Activated naive CD8-positive, alpha-beta T cell treated with anti-CD3 and anti-CD28 coated beads, Interleukin-2, amount 10 ng/mL, durations not matched to agents 7 days and 5 days (primary cell): Measurements from ENCODE around the gene NFKBIE. TPM values are rescaled to one million over a fixed set of nuclear protein-coding genes. Genes with fewer than 3 reads are reported as not detected.

Source experiments
- ATAC-seq: fragments of 150-1000 bp; cut with Tn5 transposase; one replicate; pipeline ENCODE4 v1.10.0; 2021; ENCODE audit warnings: low read depth, moderate library complexity
- POLR2A ChIA-PET: fragments of 350-600 bp; sonication (Branson Sonifier 250); formaldehyde crosslinking; loops from one replicate; lab custom pipeline; 2021; ENCODE audit warnings: antibody characterized with exemption; lab: Charles Lee
- DNase-seq: peaks from one replicate; pipeline ENCODE4 v3.0.0; 2021
- H3K27ac Mint-ChIP-seq: one replicate; pipeline ENCODE4 v1.8.0; 2022; ENCODE audit warnings: mild to moderate bottlenecking, mixed read lengths
- H3K27me3 Mint-ChIP-seq: one replicate; pipeline ENCODE4 v1.8.0; 2022; ENCODE audit warnings: mild to moderate bottlenecking, moderate library complexity, mixed read lengths
- H3K36me3 Mint-ChIP-seq: one replicate; pipeline ENCODE4 v1.8.0; 2021; ENCODE audit warnings: mild to moderate bottlenecking, mixed read lengths
- H3K4me1 Mint-ChIP-seq: one replicate; pipeline ENCODE4 v1.8.0; 2021; ENCODE audit warnings: mixed read lengths
- H3K4me3 Mint-ChIP-seq: one replicate; pipeline ENCODE4 v1.8.0; 2022; ENCODE audit warnings: mild to moderate bottlenecking, moderate library complexity, mixed read lengths
- H3K9me3 Mint-ChIP-seq: one replicate; pipeline ENCODE4 v1.8.0; 2021; ENCODE audit warnings: mixed read lengths
- total RNA-seq, 2 experiments: library from RNA; stranded (reverse); gene quantifications; one replicate each; pipeline ENCODE4 v1.2.3, GENCODE V29; 2021

NFKBIE gene
- total RNA-seq, 2 experiments from 2014 or later = 14.0 to 14.3 TPM

DNA sequence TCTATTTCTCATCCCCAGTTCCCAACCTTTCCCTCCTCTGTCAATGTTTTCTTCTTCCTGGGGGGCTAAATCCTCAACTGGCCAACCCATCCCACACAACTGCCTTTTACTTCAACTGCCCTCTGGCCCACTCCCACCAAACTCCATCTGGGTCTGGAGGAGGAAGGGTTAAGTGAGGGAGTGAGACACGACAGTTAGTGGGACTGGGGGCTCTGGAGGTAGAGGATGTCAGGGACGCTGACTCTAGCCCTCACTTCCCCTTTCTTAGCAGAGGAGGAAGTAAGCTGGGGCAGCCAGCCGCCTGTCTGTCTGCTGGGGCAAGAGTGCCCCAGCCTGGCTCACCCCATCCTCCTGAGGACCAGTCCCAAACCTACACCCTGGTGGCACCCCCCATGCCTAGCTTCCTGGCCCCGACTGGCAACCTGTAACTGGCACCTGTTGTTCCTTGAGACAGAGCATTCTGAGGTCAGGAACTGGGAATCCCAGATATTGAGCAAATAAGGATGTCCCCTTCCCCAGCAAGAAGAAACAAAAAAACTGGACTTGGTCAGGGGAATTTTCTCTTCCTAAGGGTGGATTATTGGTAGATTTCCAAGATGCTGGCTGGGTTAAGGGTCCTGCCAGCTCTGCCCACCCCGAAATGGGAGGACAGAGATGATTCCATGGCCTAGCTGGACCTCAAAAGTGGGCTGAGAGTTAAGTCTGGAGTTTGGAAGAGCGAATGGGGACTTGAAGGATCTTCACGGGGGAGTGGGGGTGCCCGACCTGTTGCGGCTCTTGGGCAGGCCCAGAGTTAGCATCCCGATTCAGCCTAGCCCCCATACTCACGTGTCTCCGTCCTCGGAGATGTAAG lies 971 bp downstream of the NFKBIE start:
- H3K27me3 Mint-ChIP-seq = peaks cover 14% of the 10 kb centered on the region
- POLR2A ChIA-PET = interaction anchor here (0.6 to 4.7 kb wide), 5 partner anchors 9 to 48 kb away, joined by 3 to 30 read pairs (median 4); partner anchors contain the start of gene HSP90AB1
- peak overlapping the region; percentile 98 for H3K27ac Mint-ChIP-seq
- peak overlapping the region; percentile 99 for H3K4me3 Mint-ChIP-seq
- DNase-seq (peak; percentile 57), ATAC-seq (peak; percentile 33)
- peaks cover 11% of the 10 kb centered on the region for H3K36me3 Mint-ChIP-seq
- H3K4me1 Mint-ChIP-seq = peaks cover 48% of the 10 kb centered on the region
- H3K9me3 Mint-ChIP-seq = no peaks in the 10 kb centered on the region

DNA sequence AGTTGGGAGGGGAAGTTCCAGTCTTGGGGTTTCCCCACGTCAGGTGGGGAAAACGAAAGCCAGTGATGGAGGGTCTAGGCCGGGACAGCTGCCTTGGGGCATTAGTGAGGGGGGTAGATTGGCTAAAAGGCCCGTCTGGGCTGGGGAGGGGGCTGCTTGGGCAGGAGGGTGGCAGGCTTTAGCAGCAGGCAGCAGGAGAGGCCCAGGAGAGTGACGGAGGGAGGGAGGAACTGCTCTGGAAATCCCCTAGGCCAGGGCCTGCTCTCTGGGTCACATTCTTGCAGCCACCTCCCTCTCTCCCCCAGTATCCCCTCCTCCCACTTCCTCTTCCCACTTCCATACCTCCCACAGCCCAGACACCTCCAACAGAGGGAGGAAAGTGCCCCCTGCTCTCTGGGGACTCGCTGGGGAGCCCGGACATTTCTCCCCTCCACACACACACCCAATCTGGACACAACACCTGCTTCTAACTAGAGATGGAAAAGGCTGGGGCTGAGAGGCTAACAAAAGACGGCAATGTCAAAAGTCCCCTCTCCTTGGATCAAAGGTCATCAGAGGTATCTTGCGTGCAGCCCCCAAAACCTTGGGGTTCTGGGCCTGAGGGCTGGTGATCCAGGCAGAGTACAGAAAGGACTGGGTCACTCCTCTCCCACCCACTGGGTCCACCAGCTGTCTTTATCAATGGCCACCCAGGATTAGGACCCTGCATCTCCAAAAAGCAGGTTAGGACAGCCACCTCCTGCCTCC lies 1.8 kb downstream of the NFKBIE start:
- H3K36me3 Mint-ChIP-seq = peaks cover 16% of the 10 kb centered on the region
- peaks cover 51% of the 10 kb centered on the region for H3K4me1 Mint-ChIP-seq
- no peaks in the 10 kb centered on the region for H3K9me3 Mint-ChIP-seq
- ATAC-seq (peak; percentile 7), DNase-seq (no peak)
- POLR2A ChIA-PET = interaction anchor here (1.1 to 4.7 kb wide), 5 partner anchors 8 to 49 kb away, joined by 3 to 30 read pairs (median 23); partner anchors contain the start of gene HSP90AB1
- H3K27ac Mint-ChIP-seq = peak overlapping the region; percentile 98
- peaks cover 5% of the 10 kb centered on the region for H3K27me3 Mint-ChIP-seq
- H3K4me3 Mint-ChIP-seq = peak overlapping the region; percentile 99

DNA sequence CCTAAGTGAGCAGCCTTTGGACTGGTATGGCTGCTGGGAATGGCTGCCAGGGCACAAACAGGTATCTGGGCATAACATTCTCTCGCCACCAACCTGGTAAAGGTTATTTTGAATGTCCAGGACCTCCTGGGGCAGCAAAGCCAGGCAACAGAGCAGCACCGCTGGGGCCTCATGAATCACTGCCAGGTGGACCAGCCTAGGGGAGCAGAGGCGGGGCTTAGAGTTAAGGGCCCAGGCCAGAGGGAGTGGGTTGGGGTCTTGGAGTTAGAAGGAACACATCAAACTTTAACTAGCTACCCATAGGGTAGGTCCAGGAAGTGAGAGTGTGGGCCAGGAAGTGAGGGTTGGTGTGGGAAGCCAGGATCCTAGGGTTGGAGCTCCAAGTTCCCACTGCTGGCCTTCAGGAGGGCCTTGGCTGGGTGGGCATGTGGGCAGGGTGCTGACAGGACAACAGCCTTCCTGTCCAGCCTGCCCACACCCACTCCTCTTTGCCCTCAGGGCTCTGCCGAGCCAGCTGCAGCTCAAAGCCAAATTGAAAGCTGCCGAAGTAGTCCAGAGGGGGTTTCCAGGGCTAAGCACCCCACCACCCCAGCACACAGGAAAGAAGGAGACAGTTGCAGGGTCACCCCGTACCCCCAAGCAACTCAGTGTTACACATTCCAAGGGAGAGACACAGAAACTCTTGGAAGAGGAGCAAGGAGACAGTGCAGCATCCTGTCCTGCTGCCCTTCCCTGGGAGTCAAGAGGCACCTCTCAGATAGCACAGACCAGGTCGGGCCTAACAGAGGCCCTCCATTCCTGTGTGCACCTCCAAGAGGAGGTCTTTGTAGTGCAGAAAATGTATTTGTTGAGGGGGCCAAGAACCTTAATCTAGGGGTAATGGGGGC lies 2.6 kb downstream of the NFKBIE start:
- no peaks in the 10 kb centered on the region for H3K27me3 Mint-ChIP-seq
- peak overlapping the region; percentile 98 for H3K27ac Mint-ChIP-seq
- POLR2A ChIA-PET = interaction anchor here (1.4 to 4.7 kb wide), 3 partner anchors 7 to 17 kb away, joined by 6 to 28 read pairs (median 23); partner anchors contain the start of gene HSP90AB1
- H3K9me3 Mint-ChIP-seq = no peaks in the 10 kb centered on the region
- H3K36me3 Mint-ChIP-seq = peaks cover 21% of the 10 kb centered on the region
- peak overlapping the region; percentile 99 for H3K4me3 Mint-ChIP-seq
- DNase-seq (no peak), ATAC-seq (no peak)
- H3K4me1 Mint-ChIP-seq = peaks cover 56% of the 10 kb centered on the region

DNA sequence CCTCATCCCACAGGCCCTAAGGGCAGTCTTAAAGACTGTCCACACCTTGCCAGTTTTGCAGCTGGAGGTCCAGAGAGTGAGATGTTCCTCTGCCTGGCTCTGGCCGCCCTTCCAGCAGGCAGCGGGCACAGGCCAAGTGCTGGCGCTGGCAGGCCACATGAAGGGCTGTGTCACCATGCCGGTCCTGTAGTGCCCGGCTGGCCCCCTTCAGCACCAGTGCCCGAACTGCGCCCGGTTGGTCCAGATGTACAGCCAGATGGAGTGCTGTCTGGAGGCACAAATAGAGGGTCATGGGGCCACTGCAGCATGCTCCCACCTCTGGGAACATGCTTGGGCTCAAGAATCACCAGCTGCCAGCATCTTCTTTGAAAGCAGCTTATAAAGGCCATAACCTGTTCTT lies 3.8 kb downstream of the NFKBIE start:
- Mint-ChIP-seq H3K27me3 (no peaks in the 10 kb centered on the region), H3K9me3 (no peaks in the 10 kb centered on the region), H3K27ac (peak overlapping the region; percentile 98), H3K4me1 (peaks cover 52% of the 10 kb centered on the region), H3K36me3 (peaks cover 23% of the 10 kb centered on the region), H3K4me3 (no peak overlapping the region)
- POLR2A ChIA-PET = interaction anchor here (1.4 to 2.3 kb wide), 2 partner anchors 14 to 16 kb away, joined by 6 to 28 read pairs; partner anchors contain the start of gene HSP90AB1
- no peak for DNase-seq
- no peak for ATAC-seq

DNA sequence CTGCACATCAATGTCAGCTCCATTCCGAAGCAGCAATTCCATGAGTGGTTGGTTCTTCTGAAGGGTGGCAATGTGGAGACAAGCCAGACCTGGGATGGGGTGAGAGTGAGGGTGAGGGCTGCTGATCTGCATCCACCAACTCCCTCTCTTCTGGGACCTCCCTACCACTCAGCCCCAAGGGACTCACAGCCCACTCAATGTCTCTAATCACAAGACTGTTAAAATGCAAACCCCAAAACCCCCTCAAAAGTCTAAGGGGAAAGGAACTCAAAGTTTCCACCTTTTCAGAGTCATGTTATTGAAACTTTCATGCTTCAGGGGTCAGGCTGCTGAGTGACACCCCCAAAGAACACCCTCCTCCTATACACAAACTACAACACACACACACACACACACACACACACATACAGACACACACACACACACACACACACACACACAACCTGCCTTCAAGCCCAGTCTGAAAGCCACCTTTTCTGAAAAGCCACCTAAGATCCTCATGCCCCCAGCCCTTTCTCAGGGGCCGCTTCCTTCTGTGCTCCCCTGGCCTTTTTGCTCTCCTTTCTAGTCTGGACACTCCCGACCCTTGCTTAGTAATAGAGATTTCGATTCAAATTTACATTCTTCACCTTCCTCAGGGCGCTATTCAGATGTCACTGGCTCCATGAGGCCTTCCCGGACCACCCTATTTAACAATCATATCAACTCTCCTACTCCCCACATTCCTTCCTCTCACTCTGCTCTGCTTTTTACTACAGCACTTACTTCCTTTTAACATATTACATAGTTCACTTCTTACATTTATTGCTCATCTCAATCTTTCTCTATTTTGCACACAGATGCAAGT lies 4.7 kb downstream of the NFKBIE start:
- ATAC-seq (no peak), DNase-seq (no peak)
- Mint-ChIP-seq H3K27ac (peak overlapping the region; percentile 58), H3K27me3 (no peaks in the 10 kb centered on the region), H3K36me3 (peaks cover 26% of the 10 kb centered on the region), H3K4me1 (peaks cover 55% of the 10 kb centered on the region), H3K9me3 (no peaks in the 10 kb centered on the region), H3K4me3 (no peak overlapping the region)
- POLR2A ChIA-PET = interaction anchor here (1.3 to 2.3 kb wide), 2 partner anchors 13 to 14 kb away, joined by 4 to 28 read pairs; partner anchors contain the start of gene HSP90AB1

DNA sequence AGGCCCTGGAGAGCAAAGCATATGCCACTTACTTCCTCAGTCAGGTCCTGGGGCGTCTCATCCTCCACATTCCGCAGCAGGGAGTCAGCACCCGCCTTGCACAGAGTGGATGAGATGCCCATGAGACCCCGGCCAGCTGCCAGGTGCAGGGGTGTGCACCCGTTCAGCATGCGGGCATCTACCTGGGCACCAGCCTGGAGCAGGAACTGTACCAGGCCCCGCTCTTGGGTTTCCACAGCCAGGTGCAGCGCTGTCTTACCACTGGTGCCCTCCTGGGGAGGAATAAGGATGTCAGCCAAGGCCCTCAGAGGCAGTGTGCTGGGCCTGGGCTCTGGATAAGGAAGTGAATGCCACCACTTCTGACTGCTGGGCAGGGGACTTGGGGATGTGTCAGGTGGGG lies 5.3 kb downstream of the NFKBIE start:
- Mint-ChIP-seq H3K9me3 (no peaks in the 10 kb centered on the region), H3K27me3 (no peaks in the 10 kb centered on the region), H3K27ac (no peak overlapping the region), H3K4me3 (no peak overlapping the region), H3K4me1 (peaks cover 58% of the 10 kb centered on the region), H3K36me3 (peaks cover 26% of the 10 kb centered on the region)
- ATAC-seq = no peak
- POLR2A ChIA-PET = interaction anchor here (1.3 kb wide), 1 partner anchor 14 kb away, joined by 4 read pairs; the partner anchor contains the start of gene HSP90AB1
- DNase-seq = no peak

DNA sequence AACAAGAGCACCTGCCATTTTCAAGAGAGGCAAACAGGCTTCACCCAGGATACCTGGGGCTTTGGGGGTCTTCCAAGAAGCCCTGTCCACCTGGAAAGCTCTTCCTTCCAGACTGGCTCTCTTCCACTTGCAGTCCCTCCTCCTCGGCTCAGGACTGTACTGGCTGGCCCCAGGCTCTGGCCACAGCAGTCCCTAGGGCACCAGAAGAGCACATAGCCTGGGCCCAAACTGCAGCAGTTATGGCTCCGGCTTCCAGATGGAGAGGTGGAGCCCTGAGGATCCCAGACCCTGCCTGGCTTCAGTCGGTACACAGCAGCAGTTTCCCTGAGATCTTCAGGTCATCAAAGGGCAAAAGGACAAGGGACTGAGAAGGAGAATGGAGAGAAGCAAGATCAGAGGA lies 6.4 kb downstream of the NFKBIE start:
- POLR2A ChIA-PET = no interaction called here
- Mint-ChIP-seq H3K4me3 (no peak overlapping the region), H3K9me3 (no peaks in the 10 kb centered on the region)

DNA sequence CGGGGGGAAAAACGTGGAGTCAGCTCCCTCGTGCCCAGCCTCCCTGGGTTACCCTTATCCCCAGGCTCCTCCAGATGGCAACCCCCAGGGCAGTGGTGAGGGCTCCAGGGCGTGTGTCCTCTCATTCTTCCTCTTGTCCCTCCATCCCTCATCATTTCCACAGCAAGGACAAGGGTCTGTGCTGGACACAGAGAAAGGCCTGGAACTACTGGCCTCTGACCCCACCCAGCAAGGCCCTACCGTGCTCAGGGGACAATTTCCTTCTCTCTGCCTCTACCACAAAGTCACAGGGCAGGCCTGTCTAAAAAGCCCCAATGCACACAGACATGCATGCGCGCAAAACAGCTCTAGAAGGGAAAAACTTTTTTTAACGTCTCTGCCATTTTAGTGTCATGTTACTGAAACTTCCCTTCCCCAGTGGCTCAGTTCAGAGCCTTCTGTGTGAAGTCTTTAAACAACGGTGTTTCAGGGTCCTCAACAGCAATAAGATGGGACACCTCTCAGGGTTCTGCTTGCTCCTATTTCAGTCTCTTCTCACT lies 7.0 kb downstream of the NFKBIE start:
- Mint-ChIP-seq H3K4me3 (peak overlapping the region; percentile 85), H3K27ac (peak overlapping the region; percentile 92), H3K9me3 (no peaks in the 10 kb centered on the region), H3K36me3 (peaks cover 22% of the 10 kb centered on the region), H3K27me3 (no peaks in the 10 kb centered on the region), H3K4me1 (peaks cover 54% of the 10 kb centered on the region)
- ATAC-seq (no peak), DNase-seq (no peak)
- POLR2A ChIA-PET = interaction anchor here (4.3 kb wide), 1 partner anchor 11 kb away, joined by 111 read pairs; the partner anchor contains the start of gene HSP90AB1

More for the DNA sequence above, 6.4 kb downstream of the NFKBIE start:
- Mint-ChIP-seq H3K27ac (peak overlapping the region; percentile 92), H3K4me1 (peaks cover 58% of the 10 kb centered on the region), H3K27me3 (no peaks in the 10 kb centered on the region), H3K36me3 (peaks cover 24% of the 10 kb centered on the region)
- DNase-seq (no peak), ATAC-seq (no peak)

DNA sequence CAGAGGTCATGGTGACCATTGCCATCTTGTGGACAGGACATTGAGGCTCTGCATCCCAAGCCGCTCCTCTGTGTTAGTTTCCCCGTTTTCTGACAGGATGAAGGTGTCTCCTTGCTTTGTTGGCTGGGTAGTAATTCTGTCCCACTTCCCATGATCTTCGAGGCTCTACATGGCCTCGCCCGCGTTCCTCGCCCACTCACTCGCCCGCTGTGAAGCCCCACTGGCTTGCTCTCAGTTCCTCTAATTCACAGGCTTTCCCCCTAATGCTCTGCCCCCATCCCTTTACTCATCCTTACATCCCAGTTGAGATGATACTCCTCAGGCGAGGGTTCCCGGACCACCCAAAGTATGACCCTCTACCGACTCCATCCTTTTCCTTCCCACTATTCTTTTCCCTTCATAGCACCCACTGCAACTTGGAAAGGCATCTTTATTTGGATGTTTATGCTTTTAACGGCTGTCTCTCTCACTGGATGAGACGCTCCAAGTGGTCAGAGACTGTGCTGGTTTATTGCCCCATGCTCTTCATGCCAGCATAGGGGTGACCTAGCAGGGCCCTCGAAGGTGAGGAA lies 7.5 kb downstream of the NFKBIE start:
- H3K4me3 Mint-ChIP-seq = peak overlapping the region; percentile 85
- DNase-seq = no peak
- no peak for ATAC-seq
- no peaks in the 10 kb centered on the region for H3K9me3 Mint-ChIP-seq
- H3K4me1 Mint-ChIP-seq = peaks cover 51% of the 10 kb centered on the region
- peaks cover 25% of the 10 kb centered on the region for H3K36me3 Mint-ChIP-seq
- POLR2A ChIA-PET = interaction anchor here (4.3 kb wide), 1 partner anchor 11 kb away, joined by 111 read pairs; the partner anchor contains the start of gene HSP90AB1
- no peaks in the 10 kb centered on the region for H3K27me3 Mint-ChIP-seq
- H3K27ac Mint-ChIP-seq = peak overlapping the region; percentile 92

DNA sequence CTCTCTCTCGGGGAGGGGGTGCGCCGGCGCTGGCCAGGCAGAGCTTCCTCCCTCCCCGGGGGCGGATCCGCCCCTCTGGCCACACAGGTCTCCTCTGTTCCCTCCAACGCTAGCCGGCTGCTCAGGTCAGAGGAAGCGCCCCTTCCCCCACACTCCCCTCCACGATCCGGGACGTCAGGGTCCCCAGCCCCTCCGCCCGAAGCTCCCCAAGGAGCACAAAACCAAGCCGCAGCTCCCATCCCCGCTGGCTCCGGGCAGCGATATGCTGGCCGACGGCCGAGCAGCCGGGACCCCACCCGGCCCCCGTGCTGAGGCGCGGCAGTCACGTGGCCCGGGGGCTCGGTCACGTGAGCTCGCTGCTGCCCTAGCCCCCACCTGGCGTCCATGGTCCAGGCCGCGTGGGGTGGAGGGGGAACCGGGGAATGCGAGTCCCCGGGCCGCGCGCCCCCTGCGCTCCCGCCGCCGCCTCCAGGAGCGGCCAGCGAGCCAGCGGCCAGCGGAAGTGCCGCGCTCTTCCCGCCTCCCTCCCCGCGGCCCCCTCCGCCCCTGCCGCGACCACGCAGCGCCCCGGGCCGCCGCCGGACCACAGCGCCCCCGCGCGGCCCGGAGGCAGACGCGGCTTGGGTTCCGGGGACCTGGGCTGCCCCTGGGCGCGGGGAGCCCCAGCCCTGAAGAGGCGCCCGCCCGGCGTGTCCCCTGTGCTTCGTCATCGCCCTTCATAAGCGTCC lies 8.2 kb downstream of the NFKBIE start, which contains the start of gene SLC35B2:
SLC35B2 (minus strand) TSS at position 504 of the 728 bp plus-strand sequence; CDS start at position 386, 118 bp downstream.
- peaks cover 25% of the 10 kb centered on the region for H3K36me3 Mint-ChIP-seq
- H3K9me3 Mint-ChIP-seq = no peaks in the 10 kb centered on the region
- peaks cover 46% of the 10 kb centered on the region for H3K4me1 Mint-ChIP-seq
- DNase-seq = peak; percentile 85
- H3K4me3 Mint-ChIP-seq = peak within 1 kb of the TSS; percentile 91
- ATAC-seq = peak; percentile 76
- peak within 1 kb of the TSS; percentile 92 for H3K27ac Mint-ChIP-seq
- no peaks in the 10 kb centered on the region for H3K27me3 Mint-ChIP-seq
- POLR2A ChIA-PET = interaction anchor here (0.5 to 4.3 kb wide), 6 partner anchors 8 to 90 kb away, joined by 3 to 111 read pairs (median 3); partner anchors contain the start of genes HSP90AB1 and NFKBIE
